Fibroblast of skin of scalp (primary cell): ENCODE measurements around the gene FBXW4.

Experiments
- DNase-seq: peaks from one replicate; pipeline ENCODE4 v3.0.0-alpha.2; 2013

The FBXW4 gene

GRCh38 chr10:101696632-101697031 is 1.7 kb upstream of the FBXW4 start:
- DNase-seq: no peak

GRCh38 chr10:101695404-101695890 is 477 bp upstream of the FBXW4 start:
- DNase-seq: no peak

- DNase-seq: peak; percentile 69
Measured at GRCh38 chr10:101693978-101694673, 844 bp downstream of the FBXW4 start.

- peak; percentile 71 for DNase-seq
Measured at GRCh38 chr10:101693651-101693977, 1.4 kb downstream of the FBXW4 start.

GRCh38 chr10:101691081-101691480 is 3.9 kb downstream of the FBXW4 start:
- DNase-seq: no peak

- no peak for DNase-seq
Measured at GRCh38 chr10:101690461-101690860, 4.5 kb downstream of the FBXW4 start.

GRCh38 chr10:101687071-101687658 is 7.8 kb downstream of the FBXW4 start:
- no peak for DNase-seq

- DNase-seq: no peak
Measured at GRCh38 chr10:101686133-101686925, 8.6 kb downstream of the FBXW4 start.

- no peak for DNase-seq
Measured at GRCh38 chr10:101684782-101685181, 10.2 kb downstream of the FBXW4 start.

GRCh38 chr10:101683276-101683675 is 11.7 kb downstream of the FBXW4 start:
- DNase-seq: no peak

GRCh38 chr10:101682172-101682825 is 12.7 kb downstream of the FBXW4 start:
- DNase-seq: no peak

- DNase-seq: no peak
Measured at GRCh38 chr10:101676565-101676964, 18.4 kb downstream of the FBXW4 start.

- no peak for DNase-seq
Measured at GRCh38 chr10:101675115-101675514, 19.9 kb downstream of the FBXW4 start.

- no peak for DNase-seq
Measured at GRCh38 chr10:101672536-101672935, 22.4 kb downstream of the FBXW4 start.

- DNase-seq: no peak
Measured at GRCh38 chr10:101671453-101671852, 23.5 kb downstream of the FBXW4 start.

- no peak for DNase-seq
Measured at GRCh38 chr10:101670635-101671034, 24.3 kb downstream of the FBXW4 start.

GRCh38 chr10:101669181-101669580 is 25.8 kb downstream of the FBXW4 start:
- no peak for DNase-seq

GRCh38 chr10:101668566-101668965 is 26.4 kb downstream of the FBXW4 start:
- DNase-seq: no peak

- DNase-seq: no peak
Measured at GRCh38 chr10:101666083-101666482, 28.9 kb downstream of the FBXW4 start.

- DNase-seq: no peak
Measured at GRCh38 chr10:101663097-101663496, 31.9 kb downstream of the FBXW4 start.

GRCh38 chr10:101660256-101660655 is 34.7 kb downstream of the FBXW4 start:
- DNase-seq: no peak

- no peak for DNase-seq
Measured at GRCh38 chr10:101658975-101659374, 36.0 kb downstream of the FBXW4 start.

- DNase-seq: no peak
Measured at GRCh38 chr10:101656890-101657289, 38.1 kb downstream of the FBXW4 start.
